ENCODE results near the gene PGAP1. TPM values are rescaled to one million over a fixed set of nuclear protein-coding genes. Genes with fewer than 3 reads are reported as not detected.

PGAP1 gene
- total RNA-seq, 1 experiment from 2014 or later = 7.4 TPM

DNA sequence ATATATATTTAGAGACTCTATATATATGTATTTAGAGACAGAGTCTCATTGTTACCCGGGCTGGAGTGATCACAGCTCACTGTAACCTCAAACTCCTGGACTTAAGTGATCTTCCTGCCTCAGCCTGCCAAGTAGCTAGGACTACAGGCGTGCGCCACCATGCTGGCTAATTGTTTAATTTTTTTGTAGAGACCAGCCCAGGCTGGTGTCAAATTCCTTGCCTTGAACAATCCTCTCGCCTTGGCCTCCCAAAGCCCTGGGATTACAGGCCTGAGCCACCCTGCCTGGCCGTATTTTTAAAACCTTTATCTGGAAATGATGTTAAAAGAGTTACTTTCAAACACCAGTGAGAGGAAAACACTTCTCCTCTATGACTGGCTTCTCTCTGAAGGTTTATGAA is 30.9 kb upstream of the PGAP1 start:
- H3K27ac Mint-ChIP-seq (ENCODE audit: low read depth, unreplicated experiment) = no peak overlapping the region
- POLR2A ChIA-PET = no interaction called here

DNA sequence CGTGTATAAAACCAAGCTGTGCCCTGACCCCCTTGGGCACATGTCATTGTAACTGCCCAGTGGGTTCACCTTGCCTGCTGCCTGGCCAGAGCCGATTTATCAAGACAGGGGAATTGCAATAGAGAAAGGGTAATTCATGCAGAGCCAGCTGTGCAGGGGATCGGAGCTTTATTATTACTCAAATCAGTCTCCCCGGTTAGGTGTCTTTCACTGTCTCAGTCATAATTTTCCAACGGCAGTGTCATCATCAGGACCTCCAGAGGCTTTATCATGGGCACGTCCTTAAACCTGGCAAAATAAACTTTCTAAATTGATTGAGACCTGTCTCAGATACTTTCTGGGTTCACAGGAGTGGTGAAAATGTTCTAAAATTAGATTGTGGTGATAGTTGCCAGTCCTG is 29.6 kb upstream of the PGAP1 start:
- ChIA-PET POLR2A (no interaction called here), CTCF (interaction anchor here (1.1 kb wide), 1 partner anchor 213 kb away, joined by 4 read pairs; no protein-coding TSS in a partner anchor)
- no peak for DNase-seq (ENCODE audit: unreplicated experiment)
- H3K36me3 Mint-ChIP-seq (ENCODE audit: insufficient read depth, unreplicated experiment) = no peaks in the 10 kb centered on the region
- no peak overlapping the region for H3K4me3 Mint-ChIP-seq (ENCODE audit: unreplicated experiment)
- intact Hi-C loops (cut with micrococcal nuclease) = no loop called here
- H3K4me1 Mint-ChIP-seq (ENCODE audit: insufficient read depth, unreplicated experiment) = peaks cover 6% of the 10 kb centered on the region
- H3K27me3 Mint-ChIP-seq (ENCODE audit: insufficient read depth, unreplicated experiment) = no peaks in the 10 kb centered on the region
- TF ChIP-seq, protein P1, sequence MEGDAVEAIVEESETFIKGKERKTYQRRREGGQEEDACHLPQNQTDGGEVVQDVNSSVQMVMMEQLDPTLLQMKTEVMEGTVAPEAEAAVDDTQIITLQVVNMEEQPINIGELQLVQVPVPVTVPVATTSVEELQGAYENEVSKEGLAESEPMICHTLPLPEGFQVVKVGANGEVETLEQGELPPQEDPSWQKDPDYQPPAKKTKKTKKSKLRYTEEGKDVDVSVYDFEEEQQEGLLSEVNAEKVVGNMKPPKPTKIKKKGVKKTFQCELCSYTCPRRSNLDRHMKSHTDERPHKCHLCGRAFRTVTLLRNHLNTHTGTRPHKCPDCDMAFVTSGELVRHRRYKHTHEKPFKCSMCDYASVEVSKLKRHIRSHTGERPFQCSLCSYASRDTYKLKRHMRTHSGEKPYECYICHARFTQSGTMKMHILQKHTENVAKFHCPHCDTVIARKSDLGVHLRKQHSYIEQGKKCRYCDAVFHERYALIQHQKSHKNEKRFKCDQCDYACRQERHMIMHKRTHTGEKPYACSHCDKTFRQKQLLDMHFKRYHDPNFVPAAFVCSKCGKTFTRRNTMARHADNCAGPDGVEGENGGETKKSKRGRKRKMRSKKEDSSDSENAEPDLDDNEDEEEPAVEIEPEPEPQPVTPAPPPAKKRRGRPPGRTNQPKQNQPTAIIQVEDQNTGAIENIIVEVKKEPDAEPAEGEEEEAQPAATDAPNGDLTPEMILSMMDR (IDR thresholded peaks at IDR 0.05; ENCODE audit: unreplicated experiment) = no peak
- BruUV-seq (replicated peaks) = no TSS peak
- H3K27ac Mint-ChIP-seq (ENCODE audit: low read depth, unreplicated experiment) = no peak overlapping the region
- H3K9me3 Mint-ChIP-seq (ENCODE audit: unreplicated experiment) = no peaks in the 10 kb centered on the region

More for the DNA sequence above, 30.9 kb upstream of the PGAP1 start:
- no peaks in the 10 kb centered on the region for H3K9me3 Mint-ChIP-seq (ENCODE audit: unreplicated experiment)
- TF ChIP-seq, protein P1 (IDR thresholded peaks at IDR 0.05; ENCODE audit: unreplicated experiment) = no peak
- no peak overlapping the region for H3K4me3 Mint-ChIP-seq (ENCODE audit: unreplicated experiment)
- BruUV-seq (replicated peaks) = no TSS peak
- H3K36me3 Mint-ChIP-seq (ENCODE audit: insufficient read depth, unreplicated experiment) = no peaks in the 10 kb centered on the region
- intact Hi-C loops (cut with micrococcal nuclease) = no loop called here
- H3K4me1 Mint-ChIP-seq (ENCODE audit: insufficient read depth, unreplicated experiment) = no peaks in the 10 kb centered on the region
- no peaks in the 10 kb centered on the region for H3K27me3 Mint-ChIP-seq (ENCODE audit: insufficient read depth, unreplicated experiment)
- CTCF ChIA-PET = interaction anchor here (0.6 to 0.8 kb wide), 2 partner anchors 14 to 165 kb away, joined by 3 to 4 read pairs; no protein-coding TSS in a partner anchor
- DNase-seq (ENCODE audit: unreplicated experiment) = no peak

DNA sequence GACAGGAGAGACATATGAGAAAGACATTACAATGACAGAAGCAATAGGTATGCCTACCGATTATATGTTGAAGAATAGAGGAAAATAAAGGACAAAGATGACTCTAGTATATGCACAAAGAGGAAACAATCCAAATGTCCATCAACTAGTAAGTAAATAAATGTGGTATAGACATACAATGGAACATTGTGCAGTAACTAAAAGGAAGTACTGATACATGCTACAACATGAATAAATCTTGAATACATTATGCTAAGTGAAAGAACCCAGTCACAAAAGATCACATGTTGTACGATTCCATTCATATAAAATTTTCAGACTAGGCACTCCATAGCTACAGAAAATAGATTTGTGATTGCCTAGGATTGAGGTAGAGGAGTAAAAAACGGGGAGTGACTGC is 28.5 kb upstream of the PGAP1 start:
- no peak overlapping the region for H3K27ac Mint-ChIP-seq (ENCODE audit: low read depth, unreplicated experiment)
- H3K4me3 Mint-ChIP-seq (ENCODE audit: unreplicated experiment) = no peak overlapping the region
- POLR2A ChIA-PET = no interaction called here
- TF ChIP-seq, protein P1 (IDR thresholded peaks at IDR 0.05; ENCODE audit: unreplicated experiment) = no peak
- peaks cover 6% of the 10 kb centered on the region for H3K4me1 Mint-ChIP-seq (ENCODE audit: insufficient read depth, unreplicated experiment)
- BruUV-seq (replicated peaks) = no TSS peak
- no peaks in the 10 kb centered on the region for H3K27me3 Mint-ChIP-seq (ENCODE audit: insufficient read depth, unreplicated experiment)
- DNase-seq (ENCODE audit: unreplicated experiment) = no peak
- H3K9me3 Mint-ChIP-seq (ENCODE audit: unreplicated experiment) = no peaks in the 10 kb centered on the region
- no peaks in the 10 kb centered on the region for H3K36me3 Mint-ChIP-seq (ENCODE audit: insufficient read depth, unreplicated experiment)
- CTCF ChIA-PET = interaction anchor here (0.7 kb wide), 1 partner anchor 155 kb away, joined by 3 read pairs; no protein-coding TSS in a partner anchor
- intact Hi-C loops (cut with micrococcal nuclease) = no loop called here

DNA sequence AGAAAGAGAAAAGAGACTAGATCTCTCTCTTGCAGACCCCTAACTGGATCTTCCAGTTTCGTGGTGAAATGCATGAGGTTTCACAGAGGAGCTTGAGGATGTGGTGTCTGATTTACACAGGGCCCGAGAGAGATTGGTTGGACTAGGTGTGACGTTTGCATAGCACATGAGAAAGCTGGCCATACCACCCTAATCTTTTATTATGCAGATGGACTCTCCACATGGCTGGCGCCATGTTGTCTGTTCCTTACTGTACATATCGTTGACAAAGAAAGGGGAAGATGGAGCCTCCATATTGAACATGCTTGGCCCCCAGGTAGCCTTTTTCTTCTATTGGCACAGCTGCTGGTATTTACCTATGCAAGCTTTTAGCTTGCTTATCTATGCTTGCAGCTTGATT is 27.5 kb upstream of the PGAP1 start:
- Mint-ChIP-seq H3K4me3 (ENCODE audit: unreplicated experiment) (no peak overlapping the region), H3K4me1 (ENCODE audit: insufficient read depth, unreplicated experiment) (peaks cover 6% of the 10 kb centered on the region), H3K27ac (ENCODE audit: low read depth, unreplicated experiment) (no peak overlapping the region), H3K36me3 (ENCODE audit: insufficient read depth, unreplicated experiment) (no peaks in the 10 kb centered on the region), H3K9me3 (ENCODE audit: unreplicated experiment) (no peaks in the 10 kb centered on the region), H3K27me3 (ENCODE audit: insufficient read depth, unreplicated experiment) (no peaks in the 10 kb centered on the region)
- CTCF ChIA-PET = interaction anchor here (0.5 kb wide), 1 partner anchor 40 kb away, joined by 3 read pairs; no protein-coding TSS in a partner anchor
- no TSS peak for BruUV-seq (replicated peaks)
- no peak for DNase-seq (ENCODE audit: unreplicated experiment)
- TF ChIP-seq, protein P1 (IDR thresholded peaks at IDR 0.05; ENCODE audit: unreplicated experiment) = no peak
- intact Hi-C loops (cut with micrococcal nuclease) = no loop called here
- POLR2A ChIA-PET = no interaction called here

Measured in MCF 10A (cell line).